ENCODE measurements around the gene TACC3. TPM values are rescaled to one million over a fixed set of nuclear protein-coding genes. Genes with fewer than 3 reads are reported as not detected.

The TACC3 gene
- total RNA-seq, result 22.2 and 31.3 TPM in 2 replicates

DNA sequence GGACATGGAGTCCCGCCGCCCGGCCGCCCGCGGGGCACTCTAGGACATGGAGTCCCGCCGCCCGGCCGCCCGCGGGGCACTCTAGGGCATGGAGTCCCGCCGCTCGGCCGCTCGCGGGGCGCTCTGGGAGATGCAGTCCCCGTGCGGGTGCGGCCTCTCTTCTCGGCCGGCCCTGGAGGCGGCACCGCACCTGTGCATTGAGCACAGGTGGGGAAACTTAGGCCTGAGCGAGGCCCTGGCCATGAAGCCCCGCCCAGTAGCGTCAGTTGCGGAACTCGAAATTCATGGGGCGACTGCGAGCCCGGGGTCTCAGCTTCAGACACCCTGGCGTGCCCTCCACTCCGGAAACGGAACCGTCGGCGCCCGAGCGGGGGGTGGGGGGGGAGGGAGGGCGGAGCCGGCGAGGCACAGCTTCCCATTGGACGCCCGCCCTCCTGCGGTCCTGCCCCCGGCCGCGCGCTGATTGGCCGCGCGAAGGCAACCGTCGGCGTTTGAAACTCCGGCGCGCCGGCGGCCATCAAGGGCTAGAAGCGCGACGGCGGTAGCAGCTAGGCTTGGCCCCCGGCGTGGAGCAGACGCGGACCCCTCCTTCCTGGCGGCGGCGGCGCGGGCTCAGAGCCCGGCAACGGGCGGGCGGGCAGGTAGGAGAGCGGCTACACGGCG, at the start of gene TACC3, which contains the start of gene TMEM129:
TACC3 (plus strand) TSS at position 519 of the 663 bp plus-strand sequence. CDS start 1,901 bp downstream, outside the sequence.
TMEM129 (minus strand) TSS at position 321 of the 663 bp plus-strand sequence. CDS start 486 bp downstream, outside the sequence.

DNA sequence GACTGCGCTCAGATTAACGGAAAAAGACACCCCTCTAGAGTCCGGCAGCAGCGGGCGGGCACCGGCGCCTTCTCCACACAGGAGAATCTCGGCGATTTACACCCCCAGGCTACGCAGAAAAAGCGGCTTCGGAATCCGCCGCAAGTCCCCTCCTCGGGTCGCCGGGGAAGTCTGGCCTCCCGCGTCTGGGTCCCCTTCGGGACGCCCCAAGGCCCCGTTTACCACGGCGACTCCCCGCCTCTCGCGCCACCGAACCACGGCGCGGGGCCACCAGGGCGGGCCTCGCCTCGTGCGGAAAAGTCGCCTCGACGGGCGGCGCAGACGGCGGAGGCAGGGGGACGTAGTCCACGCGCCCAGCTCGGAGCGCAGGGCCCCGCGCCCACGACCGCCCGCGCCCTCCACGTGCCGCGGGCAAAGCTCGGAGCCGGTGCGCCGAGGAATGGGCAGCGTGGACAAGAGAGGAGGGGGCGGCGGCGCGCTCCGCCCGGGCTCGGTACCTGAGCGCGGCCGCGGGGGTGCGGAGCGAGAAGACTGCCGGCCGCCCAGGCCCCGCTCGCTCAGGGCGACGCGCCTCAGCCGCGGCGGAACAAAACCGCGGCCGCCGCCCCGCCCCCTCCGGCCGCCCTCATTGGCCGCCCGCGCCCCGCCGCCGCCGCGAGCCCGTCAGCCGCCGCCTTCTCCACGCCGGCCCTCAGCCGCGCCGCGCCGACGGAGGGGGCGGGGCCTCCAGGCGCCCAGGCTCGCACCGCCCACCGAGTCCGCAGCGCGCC, 37.4 kb upstream of the TACC3 start, which contains the start of gene FAM53A:
FAM53A (minus strand) TSS at position 578 of the 770 bp plus-strand sequence. CDS start 15,572 bp downstream, outside the sequence.

DNA sequence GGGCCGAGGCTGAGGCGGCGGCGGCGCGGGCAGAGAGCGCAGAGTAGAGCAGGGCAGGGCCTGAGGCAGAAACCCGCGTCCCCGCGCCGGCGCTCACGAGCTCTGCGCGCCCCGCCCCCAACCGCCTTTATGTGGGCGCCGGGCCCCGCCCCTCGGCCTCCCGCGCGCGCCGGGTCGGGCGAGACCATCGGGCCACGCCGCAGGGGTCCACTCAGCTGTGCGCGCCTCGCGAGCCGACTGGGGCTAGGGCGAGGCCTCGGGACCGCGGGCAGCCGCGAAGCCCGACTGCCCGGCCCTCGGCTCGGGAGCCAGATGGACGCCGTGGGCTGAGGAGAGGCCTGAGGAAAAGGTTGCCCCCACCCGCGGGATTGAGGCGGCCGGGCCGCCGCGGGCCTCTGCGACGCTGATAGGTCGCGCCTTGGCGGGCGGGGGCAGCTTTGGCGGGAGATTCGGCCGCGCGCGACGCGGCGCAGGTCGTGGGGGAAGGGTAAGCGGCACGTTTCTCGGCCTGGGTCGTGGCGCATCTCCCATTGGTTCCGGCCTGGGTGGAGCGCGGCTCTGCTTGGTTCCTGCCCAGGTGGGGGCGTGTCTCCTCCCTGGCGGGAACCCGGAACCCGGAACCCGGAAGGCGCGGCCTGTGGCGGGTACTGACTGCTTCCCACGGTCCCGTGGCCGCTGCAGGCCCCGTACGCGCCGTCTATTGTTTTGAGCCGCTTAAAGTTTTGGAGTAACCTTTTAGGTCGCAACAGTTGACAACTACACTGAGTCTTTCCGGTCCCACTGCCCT, 8.9 kb upstream of the TACC3 start, which contains the start of gene SLBP:
SLBP (minus strand) TSS at position 104 of the 787 bp plus-strand sequence. CDS start 131 bp downstream, outside the sequence.

DNA sequence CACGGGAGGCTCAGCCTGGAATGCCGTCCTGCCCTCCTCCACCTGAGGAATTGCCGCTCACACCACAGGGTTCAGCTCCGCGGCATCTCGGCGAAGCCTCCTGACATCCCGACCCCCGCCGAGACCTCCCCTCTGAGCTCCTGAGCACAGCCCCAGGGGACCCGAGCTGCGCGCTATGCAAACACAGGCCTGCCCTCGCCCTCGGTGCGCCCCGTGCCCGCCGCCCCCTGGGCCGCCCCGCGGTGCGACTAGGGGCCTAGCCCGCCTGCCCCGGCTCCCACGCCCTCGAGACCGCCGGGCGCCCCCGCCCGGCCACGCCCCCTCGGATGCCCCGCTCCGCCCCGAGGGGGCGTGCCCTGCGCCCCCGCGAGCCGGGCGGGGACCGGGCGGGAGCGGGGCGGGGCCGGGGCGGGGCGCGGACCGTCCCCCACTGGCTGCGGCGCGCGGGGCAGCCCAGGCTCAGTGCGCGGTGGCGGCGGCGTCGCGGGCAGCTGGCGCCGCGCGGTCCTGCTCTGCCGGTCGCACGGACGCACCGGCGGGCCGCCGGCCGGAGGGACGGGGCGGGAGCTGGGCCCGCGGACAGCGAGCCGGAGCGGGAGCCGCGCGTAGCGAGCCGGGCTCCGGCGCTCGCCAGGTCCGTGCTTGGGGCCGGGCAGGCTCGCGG, 71.6 kb downstream of the TACC3 start, which contains the start of gene FGFR3:
FGFR3 (plus strand) TSS at position 462 of the 664 bp plus-strand sequence. CDS start 642 bp downstream, outside the sequence.

Other genes with a start within 250 kb of the TACC3 start
- 1.6 and 2.7 TPM in 2 replicates for gene FAM53A, start 37.2 kb upstream of the TACC3 start, total RNA-seq
- 60.4 and 63.5 TPM in 2 replicates for gene SLBP, start 9.2 kb upstream of the TACC3 start, total RNA-seq
- 38.9 and 93.8 TPM in 2 replicates for gene TMEM129, start 198 bp upstream of the TACC3 start, total RNA-seq
- gene FGFR3, start 71.8 kb downstream of the TACC3 start, total RNA-seq, result 0.88 and 1.4 TPM in 2 replicates
- gene LETM1, start 134.6 kb downstream of the TACC3 start, total RNA-seq, result 22.3 and 38.0 TPM in 2 replicates
- gene NSD2, start 149.9 kb downstream of the TACC3 start, total RNA-seq, result 27.1 and 47.1 TPM in 2 replicates